Measurements from ENCODE around the gene SPNS3. TPM values are rescaled to one million over a fixed set of nuclear protein-coding genes. Genes with fewer than 3 reads are reported as not detected.

The SPNS3 gene
- total RNA-seq, 1 donor from 2014 or later = not detected

DNA sequence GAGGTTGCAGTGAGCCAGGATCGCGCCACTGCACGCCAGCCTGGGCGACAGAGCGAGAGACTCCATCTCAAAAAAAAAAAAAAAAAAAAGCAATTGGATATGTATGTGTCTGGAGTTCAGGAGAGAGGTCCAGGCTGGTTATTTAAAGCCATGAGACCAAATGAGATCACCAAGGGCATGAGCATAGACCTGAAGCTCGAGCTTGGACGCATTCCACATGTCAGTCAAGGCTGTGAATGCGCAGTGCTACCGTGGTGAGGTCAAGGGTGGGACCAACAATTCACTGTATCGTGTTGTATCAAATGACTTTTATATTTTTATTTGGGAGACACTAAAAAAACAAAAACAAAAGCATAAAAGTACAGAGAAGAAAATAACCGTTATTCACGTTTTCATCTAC, 35.8 kb downstream of the SPNS3 start:
- H3K4me1 ChIP-seq = no peaks in the 10 kb centered on the region
- H3K36me3 ChIP-seq = no peaks in the 10 kb centered on the region
- no peak for TF ChIP-seq CTCF (IDR thresholded peaks at IDR 0.05)
- no peak overlapping the region for H3K4me3 ChIP-seq
- intact Hi-C loops (cut with DNase I) = no loop called here
- no peak overlapping the region for H3K27ac ChIP-seq
- no peaks in the 10 kb centered on the region for H3K9me3 ChIP-seq
- no peak for DNase-seq (ENCODE audit: low spot score in 2 of 2)
- H3K27me3 ChIP-seq = no peaks in the 10 kb centered on the region

DNA sequence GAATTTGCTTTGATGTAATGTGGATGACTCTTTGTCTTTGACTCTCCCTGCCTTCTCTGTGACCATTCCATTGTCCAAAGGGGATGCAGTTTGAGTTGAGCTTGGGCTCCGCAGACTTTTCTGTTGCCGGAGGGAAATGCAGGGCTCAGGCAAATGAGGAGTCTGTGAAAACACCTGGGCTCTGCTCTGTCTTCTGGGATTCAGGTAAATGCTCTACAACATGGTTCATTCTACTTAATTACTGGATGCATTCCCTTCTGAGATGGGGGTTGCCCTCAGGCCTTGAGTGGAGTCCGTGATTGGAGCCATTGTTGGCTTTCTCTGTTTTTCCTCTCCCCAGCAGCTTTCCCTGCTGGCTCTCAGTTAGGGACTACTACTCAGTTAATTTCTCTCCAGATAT, 38.5 kb downstream of the SPNS3 start:
- Histone ChIP-seq H3K27ac (no peak overlapping the region), H3K4me3 (no peak overlapping the region), H3K9me3 (no peaks in the 10 kb centered on the region), H3K36me3 (no peaks in the 10 kb centered on the region), H3K4me1 (no peaks in the 10 kb centered on the region), H3K27me3 (no peaks in the 10 kb centered on the region)
- no peak for DNase-seq (ENCODE audit: low spot score in 2 of 2)
- no peak for TF ChIP-seq CTCF (IDR thresholded peaks at IDR 0.05)
- intact Hi-C loops (cut with DNase I) = no loop called here

DNA sequence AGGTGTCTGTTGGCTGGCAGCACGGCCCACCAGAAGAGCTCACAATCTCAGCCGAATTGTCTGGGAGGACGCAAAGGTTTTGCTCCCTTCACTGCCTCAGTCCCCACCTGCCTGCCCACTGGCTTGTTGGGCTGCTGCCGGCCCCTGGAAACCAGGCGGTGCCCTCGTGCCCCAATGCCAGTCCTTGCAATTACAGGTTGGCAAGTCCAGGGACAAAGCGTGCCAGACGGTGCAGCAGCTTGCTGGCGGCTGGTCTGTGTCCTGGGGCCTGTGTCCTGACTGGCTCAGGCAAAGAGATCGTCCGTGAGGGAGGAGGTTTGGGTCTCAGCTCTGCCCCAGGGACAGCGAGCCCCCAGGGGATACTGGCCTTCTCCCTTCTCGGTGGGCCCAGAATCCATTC, 40.4 kb downstream of the SPNS3 start:
- no peaks in the 10 kb centered on the region for H3K9me3 ChIP-seq
- no peaks in the 10 kb centered on the region for H3K4me1 ChIP-seq
- no peaks in the 10 kb centered on the region for H3K36me3 ChIP-seq
- no peak overlapping the region for H3K4me3 ChIP-seq
- DNase-seq (ENCODE audit: low spot score in 2 of 2) = no peak
- H3K27ac ChIP-seq = no peak overlapping the region
- no peaks in the 10 kb centered on the region for H3K27me3 ChIP-seq
- no peak for TF ChIP-seq CTCF (IDR thresholded peaks at IDR 0.05)
- intact Hi-C loops (cut with DNase I) = no loop called here

DNA sequence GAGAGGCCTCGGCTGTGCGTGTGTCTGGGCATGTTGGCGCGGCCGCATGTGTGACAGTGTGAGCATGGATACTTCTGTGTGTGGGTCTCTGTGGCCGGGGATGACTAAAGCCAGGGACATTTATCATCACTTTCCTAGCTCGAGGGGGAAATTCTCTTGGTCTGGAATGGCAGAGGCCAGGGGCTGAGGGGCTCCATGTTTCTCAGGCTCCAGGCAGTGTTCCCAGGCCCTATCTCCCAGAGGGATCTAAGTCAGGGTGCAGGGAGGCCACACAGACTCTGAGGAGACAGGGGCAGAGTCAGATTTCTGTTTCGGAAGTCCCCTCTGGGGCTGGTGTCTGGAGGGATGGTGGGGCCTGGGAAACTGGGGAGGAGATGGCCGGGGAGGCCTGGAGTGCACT, 41.3 kb downstream of the SPNS3 start:
- Histone ChIP-seq H3K36me3 (no peaks in the 10 kb centered on the region), H3K27ac (no peak overlapping the region), H3K4me3 (no peak overlapping the region), H3K9me3 (no peaks in the 10 kb centered on the region), H3K27me3 (no peaks in the 10 kb centered on the region), H3K4me1 (no peaks in the 10 kb centered on the region)
- TF ChIP-seq CTCF (IDR thresholded peaks at IDR 0.05) = no peak
- no peak for DNase-seq (ENCODE audit: low spot score in 2 of 2)
- intact Hi-C loops (cut with DNase I) = no loop called here

- H3K9me3 ChIP-seq = no peaks in the 10 kb centered on the region
- DNase-seq (ENCODE audit: low spot score in 2 of 2) = no peak
Observed at GRCh38 chr17:4475463-4475862, 41.7 kb downstream of the SPNS3 start.

More at GRCh38 chr17:4475463-4475862, 41.7 kb downstream of the SPNS3 start:
- Histone ChIP-seq H3K4me1 (no peaks in the 10 kb centered on the region), H3K27ac (no peak overlapping the region), H3K4me3 (no peak overlapping the region), H3K27me3 (no peaks in the 10 kb centered on the region), H3K36me3 (no peaks in the 10 kb centered on the region)
- intact Hi-C loops (cut with DNase I) = no loop called here
- no peak for TF ChIP-seq CTCF (IDR thresholded peaks at IDR 0.05)

Data from ascending aorta (tissue), 2 donors.